GM19452 (cell line): ENCODE measurements around the gene GALNT17.
"Not testable (repeated sequence)": the region's sequence is repeated elsewhere in the genome, so short reads cannot be mapped to it uniquely, and the experiment has no call there.

ENCODE experiments used
- ATAC-seq: cut with Tn5 transposase; IDR thresholded peaks from one replicate; pipeline ENCODE4 v1.9.1; 2021; ENCODE audit not compliant: unreplicated experiment

Gene GALNT17

GRCh38 chr7:71157757-71158156, 25.8 kb downstream of the GALNT17 start:
- ATAC-seq = no peak

DNA sequence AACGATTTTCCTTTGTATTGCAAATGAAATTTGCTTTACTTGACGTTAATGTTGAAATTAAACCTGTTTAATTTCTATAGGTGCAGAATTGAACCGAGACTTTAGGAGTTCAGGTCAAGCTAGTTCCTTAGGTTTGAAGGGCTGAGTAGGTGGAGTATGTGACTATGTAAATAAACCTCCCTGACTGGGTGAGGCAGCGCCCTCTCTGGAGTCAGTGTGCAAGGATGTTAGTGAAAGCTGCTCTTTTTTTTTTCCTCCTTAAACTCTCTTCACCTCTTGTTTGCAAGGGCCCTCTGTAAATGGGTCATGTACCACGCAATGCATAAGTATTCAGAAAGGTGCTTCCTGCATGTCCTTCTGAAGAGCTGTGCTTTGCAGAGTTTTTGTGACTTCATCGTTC, 33.8 kb downstream of the GALNT17 start:
- no peak for ATAC-seq

GRCh38 chr7:71171476-71171875, 39.5 kb downstream of the GALNT17 start:
- no peak for ATAC-seq

- no peak for ATAC-seq
Observed at GRCh38 chr7:71173955-71174354, 42.0 kb downstream of the GALNT17 start.

DNA sequence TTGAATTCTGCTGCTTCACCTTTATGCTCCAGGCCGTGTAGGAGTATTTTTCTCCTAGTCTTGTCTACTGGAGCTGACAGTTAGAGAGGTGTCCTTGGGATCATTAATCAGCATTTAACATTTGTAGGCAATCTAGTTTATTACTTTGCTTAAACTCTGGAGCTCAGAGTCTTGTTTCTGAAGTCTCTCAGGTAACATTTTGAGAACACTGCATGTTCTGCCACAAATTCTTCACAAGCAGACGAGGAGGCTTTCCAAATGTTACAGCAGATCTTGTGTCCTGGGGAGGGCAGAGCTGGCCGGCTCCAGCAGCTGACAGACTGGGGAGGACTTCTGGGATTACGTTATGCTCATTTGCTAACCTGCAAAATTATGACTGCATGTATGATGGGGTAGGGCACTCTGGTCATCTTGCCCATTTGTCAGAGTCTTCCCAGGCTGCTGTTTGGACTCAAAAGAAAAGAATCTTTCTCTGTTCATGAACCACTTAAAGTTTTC, 50.5 kb downstream of the GALNT17 start:
- ATAC-seq = no peak

GRCh38 chr7:71184136-71184535, 52.2 kb downstream of the GALNT17 start:
- no peak for ATAC-seq

DNA sequence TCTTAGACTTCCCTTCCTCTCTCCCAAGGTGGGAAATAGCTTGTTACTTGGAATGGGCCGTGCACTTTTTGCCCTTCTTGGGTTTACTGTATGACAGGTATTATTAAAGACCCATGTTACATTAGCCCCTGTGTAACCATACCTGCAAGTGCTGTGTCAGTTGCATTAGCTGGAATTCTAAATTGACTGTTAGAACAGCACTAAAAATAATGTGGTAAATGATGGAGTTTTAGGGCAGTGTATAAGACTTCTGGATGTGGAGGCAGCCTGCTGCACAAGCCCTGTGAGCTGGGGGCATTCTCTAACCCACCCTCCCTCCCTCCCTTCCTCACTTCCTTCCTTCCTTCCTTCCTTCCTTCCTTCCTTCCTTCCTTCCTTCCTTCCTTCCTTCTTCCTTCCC, 52.7 kb downstream of the GALNT17 start:
- ATAC-seq = no peak

GRCh38 chr7:71186535-71187057, 54.7 kb downstream of the GALNT17 start:
- ATAC-seq = no peak

DNA sequence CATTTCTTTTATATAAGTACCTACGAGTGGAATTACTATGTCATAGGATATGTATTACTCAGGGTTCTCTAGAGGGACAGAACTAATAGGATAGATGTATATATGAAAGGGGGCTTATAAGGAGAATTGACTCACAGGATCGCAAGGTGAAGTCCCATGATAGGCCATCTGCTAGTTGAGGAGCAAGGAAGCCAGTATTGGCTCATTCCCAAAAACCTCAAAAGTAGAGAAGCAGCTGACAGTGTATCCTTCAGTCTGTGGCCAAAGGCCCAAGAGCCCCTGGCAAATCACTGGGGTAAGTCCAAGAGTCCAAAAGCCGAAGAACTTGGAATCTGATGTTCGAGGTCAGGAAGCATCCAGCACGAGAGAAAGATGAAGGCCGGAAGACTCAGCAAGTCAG, 59.8 kb downstream of the GALNT17 start:
- no peak for ATAC-seq

GRCh38 chr7:71193099-71193810, 61.3 kb downstream of the GALNT17 start:
- no peak for ATAC-seq

DNA sequence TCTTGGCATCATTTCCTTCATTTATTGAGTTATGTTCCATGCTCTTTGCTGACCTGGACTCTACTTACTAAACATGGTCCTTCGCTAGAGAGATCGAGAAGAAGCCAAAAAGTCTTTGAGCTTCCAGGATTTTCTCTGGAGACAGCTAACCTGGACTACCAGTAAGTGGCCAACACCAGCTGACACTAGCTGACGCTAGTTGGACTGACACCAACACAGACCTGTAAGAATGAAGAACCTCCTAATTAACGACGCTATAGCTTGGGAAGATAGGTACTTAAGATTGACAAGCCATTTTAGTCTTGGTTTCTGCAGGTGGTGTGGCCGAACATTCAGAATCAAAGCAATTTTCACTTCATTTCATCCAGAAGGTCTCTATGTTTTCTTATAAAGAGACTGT, 66.4 kb downstream of the GALNT17 start:
- no peak for ATAC-seq

- ATAC-seq = no peak
Observed at GRCh38 chr7:71198887-71199286, 66.9 kb downstream of the GALNT17 start.

GRCh38 chr7:71206184-71206583, 74.2 kb downstream of the GALNT17 start:
- no peak for ATAC-seq

GRCh38 chr7:71208881-71209280, 76.9 kb downstream of the GALNT17 start:
- ATAC-seq = no peak

- ATAC-seq = not testable (repeated sequence)
Observed at GRCh38 chr7:71209484-71209883, 77.5 kb downstream of the GALNT17 start.

GRCh38 chr7:71210220-71210619, 78.3 kb downstream of the GALNT17 start:
- no peak for ATAC-seq

DNA sequence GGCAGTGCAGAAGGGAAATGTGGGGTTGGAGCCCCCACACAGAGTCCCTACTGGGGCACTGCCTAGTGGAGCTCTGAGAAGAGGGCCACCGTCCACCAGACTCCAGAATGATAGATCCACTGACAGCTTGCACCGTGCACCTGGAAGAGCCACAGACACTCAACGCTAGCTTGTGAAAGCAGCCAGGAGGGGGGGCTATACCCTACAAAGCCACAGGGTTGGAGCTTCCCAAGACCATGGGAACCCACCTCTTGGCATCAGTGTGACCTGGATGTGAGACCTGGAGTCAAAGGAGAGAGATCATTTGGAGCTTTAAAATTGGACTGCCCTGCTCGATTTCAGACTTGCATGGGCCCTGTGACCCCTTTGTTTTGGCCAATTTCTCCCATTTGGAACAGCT, 80.5 kb downstream of the GALNT17 start:
- ATAC-seq = not testable (repeated sequence)

GRCh38 chr7:71216211-71216610, 84.3 kb downstream of the GALNT17 start:
- no peak for ATAC-seq

DNA sequence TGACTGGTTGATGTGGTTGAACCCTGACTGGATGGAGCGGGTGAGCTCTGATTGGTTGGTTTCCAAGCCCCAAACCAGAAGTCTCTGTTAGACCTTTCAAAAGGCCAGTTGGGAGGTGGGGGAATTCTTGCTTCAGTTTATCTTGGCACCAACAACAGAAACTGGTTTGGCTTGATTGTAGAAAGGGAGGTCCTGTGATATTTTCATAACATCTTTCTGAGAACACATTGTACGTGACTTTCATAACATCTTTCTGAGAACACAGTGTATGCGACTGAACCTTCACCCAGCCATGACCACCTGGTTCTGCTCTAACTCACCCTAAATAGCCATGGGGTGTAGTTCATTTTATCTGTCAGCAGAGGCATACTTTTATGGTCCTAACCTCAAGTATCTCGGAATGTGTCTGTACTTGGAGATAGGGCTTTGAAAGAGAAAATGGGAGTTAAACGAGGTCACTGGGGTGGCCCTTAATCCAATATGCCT, 88.3 kb downstream of the GALNT17 start:
- no peak for ATAC-seq

- no peak for ATAC-seq
Observed at GRCh38 chr7:71221049-71221448, 89.1 kb downstream of the GALNT17 start.

DNA sequence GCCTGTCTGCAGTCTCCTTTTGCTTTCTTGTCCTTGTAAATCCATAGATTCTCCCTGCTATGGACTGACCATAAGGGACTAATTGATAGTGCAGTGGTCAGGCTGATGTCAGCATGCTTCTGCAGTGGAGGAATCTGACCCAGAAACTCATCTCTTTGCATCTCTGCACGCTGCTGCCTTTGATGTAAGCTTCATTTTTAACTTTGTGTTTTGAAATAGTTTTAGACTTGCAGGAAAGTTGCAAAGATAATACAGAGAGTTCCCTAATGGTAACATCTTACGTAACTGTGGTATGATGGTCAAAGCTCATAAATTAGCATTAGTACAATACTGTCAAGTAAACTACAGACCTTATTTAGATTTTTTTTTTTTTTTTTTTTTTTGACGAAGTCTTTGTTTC, 89.6 kb downstream of the GALNT17 start:
- no peak for ATAC-seq

DNA sequence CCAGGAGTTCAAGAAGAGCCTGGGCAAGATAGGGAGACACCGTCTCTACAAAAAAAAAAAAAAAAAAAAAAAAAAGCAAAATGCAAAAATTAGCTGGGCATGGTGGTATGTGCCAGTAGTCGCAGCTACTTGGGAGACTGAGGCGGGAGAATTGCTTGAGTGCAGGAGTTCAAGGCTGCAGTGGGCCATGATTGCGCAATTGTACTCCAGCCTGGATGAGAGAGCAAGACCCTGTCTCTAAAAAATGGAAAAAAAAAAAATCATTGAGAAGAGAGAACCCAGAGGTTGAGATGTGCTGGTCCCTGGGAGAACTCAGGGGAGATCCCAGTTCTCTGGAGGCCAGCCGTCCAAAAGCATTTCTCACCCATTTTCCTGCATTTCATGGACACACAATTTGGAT, 95.2 kb downstream of the GALNT17 start:
- no peak for ATAC-seq

GRCh38 chr7:71229148-71229547, 97.2 kb downstream of the GALNT17 start:
- no peak for ATAC-seq
